Activated effector memory CD4-positive, alpha-beta T cell treated with anti-CD3 and anti-CD28 coated beads, Interleukin-2, amount 50 U/mL, for 16 hours (primary cell): Measurements from ENCODE around the gene SLU7.

Experiments
- DNase-seq: peaks from one replicate; pipeline ENCODE4 v3.0.0-alpha.2; 2020

Gene SLU7

GRCh38 chr5:160363660-160364395, 55.1 kb downstream of the SLU7 start:
- DNase-seq: no peak

GRCh38 chr5:160363211-160363610, 55.7 kb downstream of the SLU7 start:
- no peak for DNase-seq

- no peak for DNase-seq
Observed at GRCh38 chr5:160361624-160362228, 57.2 kb downstream of the SLU7 start.

- DNase-seq: no peak
Observed at GRCh38 chr5:160360310-160360709, 58.6 kb downstream of the SLU7 start.

GRCh38 chr5:160359816-160360215, 59.1 kb downstream of the SLU7 start:
- DNase-seq: no peak

- DNase-seq: no peak
Observed at GRCh38 chr5:160359242-160359641, 59.6 kb downstream of the SLU7 start.

- no peak for DNase-seq
Observed at GRCh38 chr5:160357861-160358411, 60.9 kb downstream of the SLU7 start.

GRCh38 chr5:160357394-160357793, 61.5 kb downstream of the SLU7 start:
- no peak for DNase-seq

GRCh38 chr5:160356550-160357347, 62.1 kb downstream of the SLU7 start:
- no peak for DNase-seq

GRCh38 chr5:160354666-160355065, 64.2 kb downstream of the SLU7 start:
- DNase-seq: no peak

GRCh38 chr5:160353379-160353778, 65.5 kb downstream of the SLU7 start:
- DNase-seq: no peak

- peak; percentile 38 for DNase-seq
Observed at GRCh38 chr5:160352308-160352707, 66.6 kb downstream of the SLU7 start.
